Effector memory CD4-positive, alpha-beta T cell (primary cell): ENCODE results near the gene IQCK.
"Not testable (repeated sequence)": the region's sequence is repeated elsewhere in the genome, so short reads cannot be mapped to it uniquely, and the experiment has no call there.

Source experiments
- DNase-seq, 3 donors: peaks; one replicate each; pipeline ENCODE4 v3.0.0-alpha.2; 2020
- H3K27ac ChIP-seq: 2 replicates; pipeline ENCODE4 v1.7.0; 2013; ENCODE audit warnings: mild to moderate bottlenecking, low read length, moderate library complexity; ENCODE audit not compliant: insufficient read depth, poor library complexity, severe bottlenecking
- H3K27me3 ChIP-seq: replicated peaks from 2 replicates; pipeline ENCODE4 v1.7.0; 2013; ENCODE audit warnings: mild to moderate bottlenecking, low read length; ENCODE audit not compliant: insufficient read depth, control insufficient read depth, poor library complexity, severe bottlenecking
- H3K36me3 ChIP-seq: 2 replicates; pipeline ENCODE4 v1.7.0; 2013; ENCODE audit warnings: mild to moderate bottlenecking, low read length, moderate library complexity; ENCODE audit not compliant: control insufficient read depth, insufficient read depth
- H3K4me1 ChIP-seq: 2 replicates; pipeline ENCODE4 v1.7.0; 2013; ENCODE audit warnings: low read length, mild to moderate bottlenecking; ENCODE audit not compliant: control insufficient read depth, insufficient read depth, poor library complexity, severe bottlenecking
- H3K4me3 ChIP-seq: 2 replicates; pipeline ENCODE4 v1.7.0; 2013; ENCODE audit warnings: low read length, low read depth, mild to moderate bottlenecking; ENCODE audit not compliant: insufficient read depth, poor library complexity, severe bottlenecking
- H3K9me3 ChIP-seq: 2 replicates; pipeline ENCODE4 v1.7.0; 2013; ENCODE audit warnings: mild to moderate bottlenecking, low read length, moderate library complexity; ENCODE audit not compliant: control insufficient read depth

The IQCK gene

GRCh38 chr16:19716183-19716582, 1.9 kb upstream of the IQCK start:
- H3K27ac ChIP-seq = no peak overlapping the region
- no peaks in the 10 kb centered on the region for H3K9me3 ChIP-seq
- H3K27me3 ChIP-seq = no peaks in the 10 kb centered on the region
- no peak overlapping the region for H3K4me3 ChIP-seq
- peaks cover 4% of the 10 kb centered on the region for H3K4me1 ChIP-seq
- DNase-seq = no peak
- peaks cover 23% of the 10 kb centered on the region for H3K36me3 ChIP-seq

GRCh38 chr16:19716728-19717127, 1.3 kb upstream of the IQCK start:
- not testable (repeated sequence) for H3K27me3 ChIP-seq, H3K4me3 ChIP-seq, H3K27ac ChIP-seq, H3K4me1 ChIP-seq, DNase-seq, H3K9me3 ChIP-seq
- peaks cover 23% of the 10 kb centered on the region for H3K36me3 ChIP-seq

GRCh38 chr16:19717314-19717713, 757 bp upstream of the IQCK start:
- DNase-seq = no peak

GRCh38 chr16:19718624-19718965, 524 bp downstream of the IQCK start:
- H3K27ac ChIP-seq = peak overlapping the region; percentile 75
- H3K27me3 ChIP-seq = no peaks in the 10 kb centered on the region
- DNase-seq = no peak
- peak overlapping the region; percentile 91 for H3K4me3 ChIP-seq
- peaks cover 4% of the 10 kb centered on the region for H3K4me1 ChIP-seq
- peaks cover 11% of the 10 kb centered on the region for H3K36me3 ChIP-seq
- H3K9me3 ChIP-seq = no peaks in the 10 kb centered on the region

More at GRCh38 chr16:19717314-19717713, 757 bp upstream of the IQCK start:
- no peaks in the 10 kb centered on the region for H3K9me3 ChIP-seq
- H3K36me3 ChIP-seq = peaks cover 23% of the 10 kb centered on the region
- peak overlapping the region; percentile 91 for H3K4me3 ChIP-seq
- H3K4me1 ChIP-seq = peaks cover 4% of the 10 kb centered on the region
- H3K27me3 ChIP-seq = no peaks in the 10 kb centered on the region
- H3K27ac ChIP-seq = peak overlapping the region; percentile 75

- no peaks in the 10 kb centered on the region for H3K9me3 ChIP-seq
- H3K4me3 ChIP-seq = no peak overlapping the region
- no peaks in the 10 kb centered on the region for H3K36me3 ChIP-seq
- H3K27ac ChIP-seq = no peak overlapping the region
- H3K27me3 ChIP-seq = no peaks in the 10 kb centered on the region
- no peaks in the 10 kb centered on the region for H3K4me1 ChIP-seq
- no peak for DNase-seq
Observed at GRCh38 chr16:19722269-19722952, 4.3 kb downstream of the IQCK start.

GRCh38 chr16:19722981-19723380, 4.9 kb downstream of the IQCK start:
- Histone ChIP-seq H3K27ac (no peak overlapping the region), H3K9me3 (no peaks in the 10 kb centered on the region), H3K36me3 (no peaks in the 10 kb centered on the region), H3K27me3 (no peaks in the 10 kb centered on the region), H3K4me3 (no peak overlapping the region), H3K4me1 (no peaks in the 10 kb centered on the region)
- no peak for DNase-seq

- no peaks in the 10 kb centered on the region for H3K27me3 ChIP-seq
- no peak for DNase-seq
- H3K9me3 ChIP-seq = no peaks in the 10 kb centered on the region
- H3K36me3 ChIP-seq = no peaks in the 10 kb centered on the region
- no peak overlapping the region for H3K27ac ChIP-seq
- no peaks in the 10 kb centered on the region for H3K4me1 ChIP-seq
- H3K4me3 ChIP-seq = no peak overlapping the region
Observed at GRCh38 chr16:19728636-19728965, 10.5 kb downstream of the IQCK start.

- no peak overlapping the region for H3K4me3 ChIP-seq
- H3K4me1 ChIP-seq = no peaks in the 10 kb centered on the region
- no peaks in the 10 kb centered on the region for H3K27me3 ChIP-seq
- no peak for DNase-seq
- no peaks in the 10 kb centered on the region for H3K9me3 ChIP-seq
- H3K27ac ChIP-seq = no peak overlapping the region
- H3K36me3 ChIP-seq = no peaks in the 10 kb centered on the region
Observed at GRCh38 chr16:19733551-19733950, 15.5 kb downstream of the IQCK start.

GRCh38 chr16:19735074-19735867, 17.2 kb downstream of the IQCK start:
- Histone ChIP-seq H3K27me3 (no peaks in the 10 kb centered on the region), H3K27ac (no peak overlapping the region), H3K9me3 (no peaks in the 10 kb centered on the region), H3K4me1 (no peaks in the 10 kb centered on the region), H3K4me3 (no peak overlapping the region), H3K36me3 (no peaks in the 10 kb centered on the region)
- DNase-seq = no peak

GRCh38 chr16:19737306-19738038, 19.4 kb downstream of the IQCK start:
- Histone ChIP-seq H3K27ac (no peak overlapping the region), H3K4me1 (no peaks in the 10 kb centered on the region), H3K4me3 (no peak overlapping the region), H3K27me3 (no peaks in the 10 kb centered on the region), H3K9me3 (no peaks in the 10 kb centered on the region), H3K36me3 (no peaks in the 10 kb centered on the region)
- no peak for DNase-seq
